Epithelial cell of esophagus (primary cell): ENCODE measurements around the gene PDILT.
A peak's percentile ranks its signal among the peaks of the same experiment; 100 is the strongest.

Experiments
- DNase-seq: peaks from one replicate; pipeline ENCODE4 v3.0.0; 2010; ENCODE audit warnings: low read depth
- H3K4me3 ChIP-seq: 2 replicates; pipeline ENCODE4 v1.5.1; 2011; ENCODE audit warnings: mild to moderate bottlenecking, low read length, control low read depth
- TF ChIP-seq, protein P1 (sequence below): IDR thresholded peaks from 2 replicates; pipeline ENCODE4 v1.5.1; 2011; ENCODE audit warnings: low read depth, mild to moderate bottlenecking, low read length, control low read depth, inconsistent platforms; ENCODE audit not compliant: insufficient read depth; ENCODE audit errors: missing control alignments

The PDILT gene

DNA sequence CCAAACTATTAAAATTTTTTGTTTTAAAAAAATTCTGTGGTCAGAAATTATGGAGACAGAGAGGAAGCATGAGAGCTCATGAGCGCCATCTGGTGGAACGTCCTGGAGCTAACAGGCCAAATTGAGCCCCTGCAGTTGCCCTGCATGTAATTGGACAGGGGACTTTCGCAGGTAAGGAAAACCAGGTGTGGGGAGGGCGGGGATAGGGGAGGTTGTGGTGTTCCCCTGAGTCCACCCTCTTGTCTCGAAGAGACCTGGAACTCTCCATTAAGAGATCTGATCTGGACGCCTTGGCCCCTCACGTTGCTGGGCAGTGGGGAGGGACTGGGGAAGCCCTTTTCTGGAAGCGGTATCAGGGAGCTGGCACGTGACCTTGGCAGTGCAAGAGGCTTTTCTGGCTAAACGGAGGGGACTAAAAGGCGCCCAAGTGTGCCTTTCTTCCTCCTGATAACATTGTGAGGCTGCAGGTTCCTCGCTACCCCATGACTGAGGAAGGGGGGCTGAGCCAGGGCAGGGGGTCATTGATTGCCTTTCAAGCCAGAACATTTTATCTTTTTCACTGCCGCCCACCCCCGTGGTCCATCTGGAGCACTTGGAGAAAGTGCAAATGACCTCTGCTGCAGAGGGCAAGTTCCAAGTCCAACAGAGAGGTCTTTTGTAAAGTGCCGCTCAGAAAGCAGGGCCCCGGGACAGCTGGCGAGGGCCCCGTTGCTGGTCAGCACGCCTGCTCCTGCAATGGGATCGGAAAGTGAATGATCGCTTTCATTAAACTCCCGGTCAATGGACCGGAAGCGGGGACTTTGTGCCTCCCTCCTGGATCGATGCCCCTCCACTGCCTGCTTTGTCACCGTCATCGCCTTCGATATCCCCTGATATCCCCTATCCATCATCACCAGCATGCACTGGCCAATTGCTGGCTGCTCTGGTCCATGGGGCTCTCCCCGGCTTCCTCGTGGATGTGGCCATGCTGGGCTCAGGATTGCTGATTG, 18.4 kb downstream of the PDILT start:
- TF ChIP-seq, protein P1, sequence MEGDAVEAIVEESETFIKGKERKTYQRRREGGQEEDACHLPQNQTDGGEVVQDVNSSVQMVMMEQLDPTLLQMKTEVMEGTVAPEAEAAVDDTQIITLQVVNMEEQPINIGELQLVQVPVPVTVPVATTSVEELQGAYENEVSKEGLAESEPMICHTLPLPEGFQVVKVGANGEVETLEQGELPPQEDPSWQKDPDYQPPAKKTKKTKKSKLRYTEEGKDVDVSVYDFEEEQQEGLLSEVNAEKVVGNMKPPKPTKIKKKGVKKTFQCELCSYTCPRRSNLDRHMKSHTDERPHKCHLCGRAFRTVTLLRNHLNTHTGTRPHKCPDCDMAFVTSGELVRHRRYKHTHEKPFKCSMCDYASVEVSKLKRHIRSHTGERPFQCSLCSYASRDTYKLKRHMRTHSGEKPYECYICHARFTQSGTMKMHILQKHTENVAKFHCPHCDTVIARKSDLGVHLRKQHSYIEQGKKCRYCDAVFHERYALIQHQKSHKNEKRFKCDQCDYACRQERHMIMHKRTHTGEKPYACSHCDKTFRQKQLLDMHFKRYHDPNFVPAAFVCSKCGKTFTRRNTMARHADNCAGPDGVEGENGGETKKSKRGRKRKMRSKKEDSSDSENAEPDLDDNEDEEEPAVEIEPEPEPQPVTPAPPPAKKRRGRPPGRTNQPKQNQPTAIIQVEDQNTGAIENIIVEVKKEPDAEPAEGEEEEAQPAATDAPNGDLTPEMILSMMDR = peak; percentile 80
- no peak overlapping the region for H3K4me3 ChIP-seq
- DNase-seq = peak; percentile 51

DNA sequence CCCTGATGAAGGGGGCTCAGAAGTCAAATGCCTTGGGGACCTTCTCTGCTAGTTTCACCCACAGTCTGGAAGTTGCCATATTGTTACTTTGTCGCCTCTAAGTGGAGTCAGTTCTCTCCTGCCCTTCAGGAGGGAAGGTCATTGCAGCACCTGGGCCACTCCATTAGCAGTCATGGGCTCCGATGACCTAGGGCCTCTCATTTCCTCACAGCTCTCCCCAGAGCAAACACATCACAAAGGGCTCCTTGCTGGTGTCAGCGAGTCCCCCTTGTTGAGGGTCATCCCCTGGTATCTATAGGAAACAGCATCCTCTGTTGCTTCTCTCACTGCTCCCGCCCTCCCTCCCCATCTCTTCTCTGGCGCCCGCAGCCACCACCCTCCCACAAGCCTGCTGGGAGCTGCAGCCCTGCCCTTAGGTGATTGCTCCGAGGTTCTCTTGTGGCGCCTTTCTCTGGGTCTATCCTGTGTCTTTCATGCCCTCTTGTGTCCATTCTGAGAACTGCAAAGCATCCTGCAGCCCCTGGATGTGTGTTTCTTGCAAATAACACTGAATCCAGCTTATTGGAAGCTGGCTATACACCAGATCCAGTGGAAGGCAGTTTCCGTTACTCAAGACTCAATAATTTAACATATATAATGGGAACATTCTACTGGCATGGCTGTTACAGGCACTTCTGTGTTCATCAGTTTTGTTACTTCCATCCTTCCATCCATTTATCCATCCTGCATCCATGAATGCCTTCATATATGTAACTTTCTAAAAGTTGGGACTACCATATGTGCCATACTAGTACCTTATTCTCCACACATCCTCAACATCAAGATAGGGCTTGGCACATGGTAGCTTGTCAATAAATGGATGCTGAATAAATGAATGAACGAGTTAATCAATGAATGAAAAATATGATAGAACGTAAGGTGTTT, 21.2 kb downstream of the PDILT start:
- H3K4me3 ChIP-seq = no peak overlapping the region
- TF ChIP-seq, protein P1 = peak; percentile 81
- DNase-seq = peak; percentile 59

- no peak for DNase-seq
Measured at GRCh38 chr16:20382202-20382948, 22.2 kb downstream of the PDILT start.

GRCh38 chr16:20380782-20381181, 23.8 kb downstream of the PDILT start:
- no peak for DNase-seq
- TF ChIP-seq, protein P1 = no peak

More at GRCh38 chr16:20382202-20382948, 22.2 kb downstream of the PDILT start:
- TF ChIP-seq, protein P1 = no peak
- no peak overlapping the region for H3K4me3 ChIP-seq

DNA sequence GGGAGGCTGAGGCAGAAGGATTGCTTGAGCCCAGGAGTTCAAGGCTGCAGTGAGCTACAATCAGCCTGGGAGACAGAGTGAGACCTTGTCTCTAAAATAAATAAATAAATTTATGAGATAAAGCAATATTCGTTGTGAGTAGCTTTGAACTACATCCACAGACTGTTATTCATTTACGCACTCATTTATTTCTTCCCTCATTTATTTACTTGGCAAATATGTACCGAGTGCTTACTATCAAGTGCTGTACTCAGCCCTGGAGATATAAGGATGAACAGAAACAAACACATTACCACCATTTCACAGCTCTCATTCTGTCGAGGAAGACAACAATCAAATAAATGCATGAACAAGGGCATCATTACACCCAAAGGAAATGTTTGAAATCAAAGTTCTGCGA, 27.4 kb downstream of the PDILT start:
- TF ChIP-seq, protein P1 = no peak
- DNase-seq = no peak
- no peak overlapping the region for H3K4me3 ChIP-seq

More at GRCh38 chr16:20380782-20381181, 23.8 kb downstream of the PDILT start:
- no peak overlapping the region for H3K4me3 ChIP-seq

DNA sequence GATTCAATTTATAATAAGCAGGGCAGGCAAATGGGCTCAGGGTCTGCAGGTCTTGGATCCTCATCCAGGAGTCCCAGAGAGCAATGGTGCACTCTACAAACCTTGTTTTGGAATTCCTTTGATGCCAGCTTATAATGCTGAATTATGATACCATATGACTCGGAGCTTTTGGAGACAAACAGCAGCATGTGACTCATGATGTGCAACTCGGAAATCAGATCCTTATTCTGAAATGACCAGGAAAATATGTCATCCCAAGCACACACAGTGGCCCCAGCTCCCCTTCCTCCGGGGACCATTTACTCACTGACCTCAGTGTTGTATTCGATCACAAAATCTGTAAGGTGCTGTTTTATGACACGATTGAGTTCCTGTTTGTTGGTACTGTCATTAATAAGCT, 31.8 kb downstream of the PDILT start:
- no peak overlapping the region for H3K4me3 ChIP-seq
- TF ChIP-seq, protein P1 = no peak
- no peak for DNase-seq
